WTC11 (cell line): Measurements from ENCODE around the gene CLTCL1. TPM values are rescaled to one million over a fixed set of nuclear protein-coding genes. Genes with fewer than 3 reads are reported as not detected.

Experiments
- ATAC-seq: fragments of 200-7000 bp; cut with Tn5 transposase; 2 replicates; pipeline ENCODE4 v1.10.0; 2021; ENCODE audit warnings: mild to moderate bottlenecking, moderate library complexity
- CTCF ChIA-PET: fragments of 300-600 bp; sonication (Branson Sonifier 250); formaldehyde crosslinking; loops from one replicate; lab custom pipeline; 2021; ENCODE audit warnings: antibody characterized with exemption; lab: Charles Lee
- POLR2A ChIA-PET: fragments of 350-600 bp; sonication (Branson Sonifier 250); formaldehyde crosslinking; loops from one replicate; lab custom pipeline; 2021; ENCODE audit warnings: antibody characterized with exemption; lab: Charles Lee
- DNase-seq: peaks from one replicate; pipeline ENCODE4 v3.0.0; 2021; ENCODE audit warnings: low spot score
- H3K27ac Mint-ChIP-seq: 2 replicates; pipeline ENCODE4 v1.8.0; 2021; ENCODE audit warnings: mixed read lengths
- H3K27me3 Mint-ChIP-seq: 2 replicates; pipeline ENCODE4 v1.8.0; 2021; ENCODE audit warnings: low read depth, mild to moderate bottlenecking, moderate library complexity, mixed read lengths
- H3K36me3 Mint-ChIP-seq: 2 replicates; pipeline ENCODE4 v1.8.0; 2021; ENCODE audit warnings: mixed read lengths
- H3K4me1 Mint-ChIP-seq: 2 replicates; pipeline ENCODE4 v1.8.0; 2022; ENCODE audit warnings: mixed read lengths
- H3K4me3 Mint-ChIP-seq: 2 replicates; pipeline ENCODE4 v1.8.0; 2021; ENCODE audit warnings: mild to moderate bottlenecking, moderate library complexity, mixed read lengths
- H3K9me3 Mint-ChIP-seq: 2 replicates; pipeline ENCODE4 v1.8.0; 2021; ENCODE audit warnings: mixed read lengths
- CREM ChIP-seq: sonication (generic); formaldehyde crosslinking; IDR thresholded peaks from 2 replicates; pipeline ENCODE4 v1.8.1; 2022; ENCODE audit warnings: mild to moderate bottlenecking, missing genetic modification reagents, moderate library complexity
- JAZF1 ChIP-seq: fragments of 250-450 bp; sonication (Bioruptor Pico); IDR thresholded peaks from 2 replicates; pipeline ENCODE4 v1.9.0; 2021; ENCODE audit warnings: moderate library complexity, mild to moderate bottlenecking, inconsistent platforms
- NFYB ChIP-seq: sonication (generic); formaldehyde crosslinking; conservative IDR thresholded peaks from 2 replicates; pipeline ENCODE4 v1.8.0; 2022; ENCODE audit warnings: low read depth, missing genetic modification reagents
- NR1H2 ChIP-seq: sonication (generic); formaldehyde crosslinking; IDR thresholded peaks from 2 replicates; pipeline ENCODE4 v1.9.0; 2021; ENCODE audit warnings: mild to moderate bottlenecking, moderate library complexity, missing genetic modification reagents
- RELA ChIP-seq: sonication (generic); formaldehyde crosslinking; IDR thresholded peaks from 2 replicates; pipeline ENCODE4 v1.8.1; 2022; ENCODE audit warnings: missing genetic modification reagents, mild to moderate bottlenecking, borderline replicate concordance
- SMAD3 ChIP-seq: sonication (generic); formaldehyde crosslinking; IDR thresholded peaks from 2 replicates; pipeline ENCODE4 v1.8.0; 2022; ENCODE audit warnings: missing genetic modification reagents, mild to moderate bottlenecking, borderline replicate concordance
- ZBTB21 ChIP-seq: sonication (generic); formaldehyde crosslinking; IDR thresholded peaks from 2 replicates; pipeline ENCODE4 v1.8.1; 2023; ENCODE audit warnings: mild to moderate bottlenecking, missing genetic modification reagents, borderline replicate concordance
- ZNF138 ChIP-seq: sonication (generic); formaldehyde crosslinking; conservative IDR thresholded peaks from 2 replicates; pipeline ENCODE4 v1.8.1; 2022; ENCODE audit warnings: mild to moderate bottlenecking, moderate library complexity, missing genetic modification reagents
- ZNF219 ChIP-seq: sonication (generic); formaldehyde crosslinking; IDR thresholded peaks from 2 replicates; pipeline ENCODE4 v1.8.0; 2023; ENCODE audit warnings: missing genetic modification reagents, mild to moderate bottlenecking, borderline replicate concordance
- ZNF232 ChIP-seq: sonication (generic); formaldehyde crosslinking; IDR thresholded peaks from 2 replicates; pipeline ENCODE4 v1.8.0; 2022; ENCODE audit warnings: mild to moderate bottlenecking, missing genetic modification reagents
- ZNF263 ChIP-seq: sonication (generic); formaldehyde crosslinking; IDR thresholded peaks from 2 replicates; pipeline ENCODE4 v1.8.1; 2022; ENCODE audit warnings: low read depth, mild to moderate bottlenecking, moderate library complexity, missing genetic modification reagents
- ZNF416 ChIP-seq: fragments of 250-450 bp; sonication (Bioruptor Pico); IDR thresholded peaks from 2 replicates; pipeline ENCODE4 v1.9.0; 2021; ENCODE audit warnings: mild to moderate bottlenecking, inconsistent platforms
- ZNF423 ChIP-seq: fragments of 250-450 bp; sonication (Bioruptor Pico); IDR thresholded peaks from 2 replicates; pipeline ENCODE4 v2.1.2; 2022; ENCODE audit warnings: mild to moderate bottlenecking, moderate library complexity
- total RNA-seq: library from RNA; stranded (reverse); gene quantifications from 3 replicates; pipeline ENCODE4 v1.2.3, GENCODE V29; 2021
- TF ChIP-seq, protein P1 (sequence below): sonication (generic); formaldehyde crosslinking; IDR thresholded peaks from 2 replicates; pipeline ENCODE4 v1.8.1; 2022; ENCODE audit warnings: mild to moderate bottlenecking, missing genetic modification reagents, moderate library complexity, borderline replicate concordance
- TF ChIP-seq, protein P2 (sequence below): sonication (generic); formaldehyde crosslinking; IDR thresholded peaks from 2 replicates; pipeline ENCODE4 v1.8.1; 2023; ENCODE audit warnings: mild to moderate bottlenecking, missing genetic modification reagents, borderline replicate concordance
- TF ChIP-seq, protein P3 (sequence below): sonication (generic); formaldehyde crosslinking; IDR thresholded peaks from 2 replicates; pipeline ENCODE4 v1.8.1; 2022; ENCODE audit warnings: low read depth, mild to moderate bottlenecking, moderate library complexity, missing genetic modification reagents, borderline replicate concordance
- TF ChIP-seq, protein P4 (sequence below): fragments of 250-450 bp; sonication (Bioruptor Pico); IDR thresholded peaks from 2 replicates; pipeline ENCODE4 v1.9.0; 2021; ENCODE audit warnings: mild to moderate bottlenecking
- TF ChIP-seq, protein P5 (sequence below): sonication (generic); formaldehyde crosslinking; IDR thresholded peaks from 2 replicates; pipeline ENCODE4 v1.8.0; 2023; ENCODE audit warnings: mild to moderate bottlenecking, missing genetic modification reagents
- TF ChIP-seq, protein P6 (sequence below): sonication (generic); formaldehyde crosslinking; IDR thresholded peaks from 2 replicates; pipeline ENCODE4 v1.8.0; 2023; ENCODE audit warnings: missing genetic modification reagents, mild to moderate bottlenecking, borderline replicate concordance

The CLTCL1 gene
- total RNA-seq, 1 experiment from 2014 or later, result 15.5 TPM

DNA sequence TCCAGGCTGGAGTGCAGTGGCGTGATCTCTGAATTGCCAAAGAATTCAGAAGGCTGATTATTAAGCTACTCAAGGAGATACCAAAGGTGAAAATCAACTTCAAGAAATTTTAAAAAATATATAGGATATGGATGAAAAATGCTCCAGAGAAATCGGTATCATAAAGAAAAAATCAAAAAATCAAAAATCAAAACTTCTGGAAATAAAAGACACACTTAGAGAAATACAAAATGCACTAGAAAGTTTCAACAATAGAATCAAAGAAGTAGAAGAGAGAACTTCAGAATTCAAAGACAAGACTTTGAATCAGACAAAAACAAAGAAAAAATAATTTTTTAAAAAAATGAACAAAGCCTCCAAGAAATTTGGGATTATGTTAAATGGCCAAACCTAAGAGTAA is 45.6 kb upstream of the CLTCL1 start (continued):
- TF ChIP-seq, protein P1, sequence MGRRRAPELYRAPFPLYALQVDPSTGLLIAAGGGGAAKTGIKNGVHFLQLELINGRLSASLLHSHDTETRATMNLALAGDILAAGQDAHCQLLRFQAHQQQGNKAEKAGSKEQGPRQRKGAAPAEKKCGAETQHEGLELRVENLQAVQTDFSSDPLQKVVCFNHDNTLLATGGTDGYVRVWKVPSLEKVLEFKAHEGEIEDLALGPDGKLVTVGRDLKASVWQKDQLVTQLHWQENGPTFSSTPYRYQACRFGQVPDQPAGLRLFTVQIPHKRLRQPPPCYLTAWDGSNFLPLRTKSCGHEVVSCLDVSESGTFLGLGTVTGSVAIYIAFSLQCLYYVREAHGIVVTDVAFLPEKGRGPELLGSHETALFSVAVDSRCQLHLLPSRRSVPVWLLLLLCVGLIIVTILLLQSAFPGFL (CRISPR knock-in tag), result no peak
- TF ChIP-seq ZNF219, result no peak
- TF ChIP-seq NFYB (CRISPR knock-in tag), result no peak
- TF ChIP-seq, protein P2, sequence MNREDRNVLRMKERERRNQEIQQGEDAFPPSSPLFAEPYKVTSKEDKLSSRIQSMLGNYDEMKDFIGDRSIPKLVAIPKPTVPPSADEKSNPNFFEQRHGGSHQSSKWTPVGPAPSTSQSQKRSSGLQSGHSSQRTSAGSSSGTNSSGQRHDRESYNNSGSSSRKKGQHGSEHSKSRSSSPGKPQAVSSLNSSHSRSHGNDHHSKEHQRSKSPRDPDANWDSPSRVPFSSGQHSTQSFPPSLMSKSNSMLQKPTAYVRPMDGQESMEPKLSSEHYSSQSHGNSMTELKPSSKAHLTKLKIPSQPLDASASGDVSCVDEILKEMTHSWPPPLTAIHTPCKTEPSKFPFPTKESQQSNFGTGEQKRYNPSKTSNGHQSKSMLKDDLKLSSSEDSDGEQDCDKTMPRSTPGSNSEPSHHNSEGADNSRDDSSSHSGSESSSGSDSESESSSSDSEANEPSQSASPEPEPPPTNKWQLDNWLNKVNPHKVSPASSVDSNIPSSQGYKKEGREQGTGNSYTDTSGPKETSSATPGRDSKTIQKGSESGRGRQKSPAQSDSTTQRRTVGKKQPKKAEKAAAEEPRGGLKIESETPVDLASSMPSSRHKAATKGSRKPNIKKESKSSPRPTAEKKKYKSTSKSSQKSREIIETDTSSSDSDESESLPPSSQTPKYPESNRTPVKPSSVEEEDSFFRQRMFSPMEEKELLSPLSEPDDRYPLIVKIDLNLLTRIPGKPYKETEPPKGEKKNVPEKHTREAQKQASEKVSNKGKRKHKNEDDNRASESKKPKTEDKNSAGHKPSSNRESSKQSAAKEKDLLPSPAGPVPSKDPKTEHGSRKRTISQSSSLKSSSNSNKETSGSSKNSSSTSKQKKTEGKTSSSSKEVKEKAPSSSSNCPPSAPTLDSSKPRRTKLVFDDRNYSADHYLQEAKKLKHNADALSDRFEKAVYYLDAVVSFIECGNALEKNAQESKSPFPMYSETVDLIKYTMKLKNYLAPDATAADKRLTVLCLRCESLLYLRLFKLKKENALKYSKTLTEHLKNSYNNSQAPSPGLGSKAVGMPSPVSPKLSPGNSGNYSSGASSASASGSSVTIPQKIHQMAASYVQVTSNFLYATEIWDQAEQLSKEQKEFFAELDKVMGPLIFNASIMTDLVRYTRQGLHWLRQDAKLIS, result no peak
- TF ChIP-seq, protein P3, sequence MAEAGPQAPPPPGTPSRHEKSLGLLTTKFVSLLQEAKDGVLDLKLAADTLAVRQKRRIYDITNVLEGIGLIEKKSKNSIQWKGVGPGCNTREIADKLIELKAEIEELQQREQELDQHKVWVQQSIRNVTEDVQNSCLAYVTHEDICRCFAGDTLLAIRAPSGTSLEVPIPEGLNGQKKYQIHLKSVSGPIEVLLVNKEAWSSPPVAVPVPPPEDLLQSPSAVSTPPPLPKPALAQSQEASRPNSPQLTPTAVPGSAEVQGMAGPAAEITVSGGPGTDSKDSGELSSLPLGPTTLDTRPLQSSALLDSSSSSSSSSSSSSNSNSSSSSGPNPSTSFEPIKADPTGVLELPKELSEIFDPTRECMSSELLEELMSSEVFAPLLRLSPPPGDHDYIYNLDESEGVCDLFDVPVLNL (CRISPR knock-in tag), result no peak

DNA sequence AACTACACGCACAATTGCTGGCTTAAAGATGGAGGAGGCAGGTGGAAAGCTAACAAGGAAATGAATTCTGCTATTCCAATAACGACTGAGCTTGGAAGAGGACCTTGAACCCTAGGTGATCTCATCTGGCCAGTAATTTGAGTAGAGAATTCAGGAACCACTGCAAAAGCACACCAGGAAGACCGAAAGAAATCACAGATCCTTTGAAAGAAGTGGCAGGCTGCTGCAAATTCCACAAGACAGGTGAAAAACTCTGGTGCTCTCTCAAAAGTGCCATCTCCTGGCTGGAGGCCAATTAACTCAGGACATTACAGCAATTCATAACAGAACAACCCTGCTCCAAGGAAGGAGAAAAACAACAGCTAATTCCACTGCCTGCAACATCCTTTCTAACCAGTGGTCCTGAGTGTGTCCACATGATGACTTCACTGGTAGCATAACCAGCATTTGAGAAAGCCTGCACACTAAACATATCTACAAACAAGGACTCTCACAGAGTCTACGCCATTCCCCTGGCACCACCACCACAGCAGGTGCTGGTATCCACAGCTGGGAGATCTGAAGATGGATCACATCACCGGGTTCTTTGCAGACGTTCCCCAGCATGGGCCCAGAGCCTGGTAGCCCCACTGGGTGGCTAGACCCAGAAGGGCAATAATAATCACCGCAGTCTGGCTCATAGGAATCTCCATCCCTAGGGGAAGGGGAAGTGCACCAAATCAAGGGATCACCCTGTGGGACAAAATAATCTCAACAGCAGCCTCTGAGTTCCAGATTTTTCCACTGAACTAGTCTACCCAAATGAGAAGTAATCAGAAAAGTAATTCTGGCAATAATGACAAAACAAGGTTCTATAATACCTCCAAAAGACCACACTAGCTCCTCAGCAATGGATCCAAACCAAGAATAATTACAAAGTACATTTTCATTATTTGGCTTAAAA is 44.9 kb upstream of the CLTCL1 start:
- H3K4me1 Mint-ChIP-seq, result no peaks in the 10 kb centered on the region
- POLR2A ChIA-PET, result no interaction called here
- no peaks in the 10 kb centered on the region for H3K27me3 Mint-ChIP-seq
- H3K27ac Mint-ChIP-seq, result no peak overlapping the region
- H3K9me3 Mint-ChIP-seq, result 0 out of 2 replicates have a peak, but pooled peaks cover 10% of the 10 kb centered on the region
- ATAC-seq (no peak), DNase-seq (no peak)
- peaks cover 73% of the 10 kb centered on the region for H3K36me3 Mint-ChIP-seq
- no peak overlapping the region for H3K4me3 Mint-ChIP-seq
- CTCF ChIA-PET, result interaction anchor here (2.9 kb wide), 1 partner anchor 36 kb away, joined by 9 read pairs; no protein-coding TSS in a partner anchor
- TF ChIP-seq, protein P4, sequence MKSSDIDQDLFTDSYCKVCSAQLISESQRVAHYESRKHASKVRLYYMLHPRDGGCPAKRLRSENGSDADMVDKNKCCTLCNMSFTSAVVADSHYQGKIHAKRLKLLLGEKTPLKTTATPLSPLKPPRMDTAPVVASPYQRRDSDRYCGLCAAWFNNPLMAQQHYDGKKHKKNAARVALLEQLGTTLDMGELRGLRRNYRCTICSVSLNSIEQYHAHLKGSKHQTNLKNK, result no peak
- no peak for TF ChIP-seq CREM (CRISPR knock-in tag)
- TF ChIP-seq SMAD3 (CRISPR knock-in tag), result no peak
- TF ChIP-seq ZBTB21, result no peak
- TF ChIP-seq ZNF423 (CRISPR knock-in tag), result no peak
- no peak for TF ChIP-seq JAZF1 (CRISPR knock-in tag)
- TF ChIP-seq RELA (CRISPR knock-in tag), result no peak
- TF ChIP-seq ZNF263, result no peak
- TF ChIP-seq ZNF416 (CRISPR knock-in tag), result no peak
- TF ChIP-seq, protein P5, sequence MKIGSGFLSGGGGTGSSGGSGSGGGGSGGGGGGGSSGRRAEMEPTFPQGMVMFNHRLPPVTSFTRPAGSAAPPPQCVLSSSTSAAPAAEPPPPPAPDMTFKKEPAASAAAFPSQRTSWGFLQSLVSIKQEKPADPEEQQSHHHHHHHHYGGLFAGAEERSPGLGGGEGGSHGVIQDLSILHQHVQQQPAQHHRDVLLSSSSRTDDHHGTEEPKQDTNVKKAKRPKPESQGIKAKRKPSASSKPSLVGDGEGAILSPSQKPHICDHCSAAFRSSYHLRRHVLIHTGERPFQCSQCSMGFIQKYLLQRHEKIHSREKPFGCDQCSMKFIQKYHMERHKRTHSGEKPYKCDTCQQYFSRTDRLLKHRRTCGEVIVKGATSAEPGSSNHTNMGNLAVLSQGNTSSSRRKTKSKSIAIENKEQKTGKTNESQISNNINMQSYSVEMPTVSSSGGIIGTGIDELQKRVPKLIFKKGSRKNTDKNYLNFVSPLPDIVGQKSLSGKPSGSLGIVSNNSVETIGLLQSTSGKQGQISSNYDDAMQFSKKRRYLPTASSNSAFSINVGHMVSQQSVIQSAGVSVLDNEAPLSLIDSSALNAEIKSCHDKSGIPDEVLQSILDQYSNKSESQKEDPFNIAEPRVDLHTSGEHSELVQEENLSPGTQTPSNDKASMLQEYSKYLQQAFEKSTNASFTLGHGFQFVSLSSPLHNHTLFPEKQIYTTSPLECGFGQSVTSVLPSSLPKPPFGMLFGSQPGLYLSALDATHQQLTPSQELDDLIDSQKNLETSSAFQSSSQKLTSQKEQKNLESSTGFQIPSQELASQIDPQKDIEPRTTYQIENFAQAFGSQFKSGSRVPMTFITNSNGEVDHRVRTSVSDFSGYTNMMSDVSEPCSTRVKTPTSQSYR (CRISPR knock-in tag), result no peak
- TF ChIP-seq, protein P6, sequence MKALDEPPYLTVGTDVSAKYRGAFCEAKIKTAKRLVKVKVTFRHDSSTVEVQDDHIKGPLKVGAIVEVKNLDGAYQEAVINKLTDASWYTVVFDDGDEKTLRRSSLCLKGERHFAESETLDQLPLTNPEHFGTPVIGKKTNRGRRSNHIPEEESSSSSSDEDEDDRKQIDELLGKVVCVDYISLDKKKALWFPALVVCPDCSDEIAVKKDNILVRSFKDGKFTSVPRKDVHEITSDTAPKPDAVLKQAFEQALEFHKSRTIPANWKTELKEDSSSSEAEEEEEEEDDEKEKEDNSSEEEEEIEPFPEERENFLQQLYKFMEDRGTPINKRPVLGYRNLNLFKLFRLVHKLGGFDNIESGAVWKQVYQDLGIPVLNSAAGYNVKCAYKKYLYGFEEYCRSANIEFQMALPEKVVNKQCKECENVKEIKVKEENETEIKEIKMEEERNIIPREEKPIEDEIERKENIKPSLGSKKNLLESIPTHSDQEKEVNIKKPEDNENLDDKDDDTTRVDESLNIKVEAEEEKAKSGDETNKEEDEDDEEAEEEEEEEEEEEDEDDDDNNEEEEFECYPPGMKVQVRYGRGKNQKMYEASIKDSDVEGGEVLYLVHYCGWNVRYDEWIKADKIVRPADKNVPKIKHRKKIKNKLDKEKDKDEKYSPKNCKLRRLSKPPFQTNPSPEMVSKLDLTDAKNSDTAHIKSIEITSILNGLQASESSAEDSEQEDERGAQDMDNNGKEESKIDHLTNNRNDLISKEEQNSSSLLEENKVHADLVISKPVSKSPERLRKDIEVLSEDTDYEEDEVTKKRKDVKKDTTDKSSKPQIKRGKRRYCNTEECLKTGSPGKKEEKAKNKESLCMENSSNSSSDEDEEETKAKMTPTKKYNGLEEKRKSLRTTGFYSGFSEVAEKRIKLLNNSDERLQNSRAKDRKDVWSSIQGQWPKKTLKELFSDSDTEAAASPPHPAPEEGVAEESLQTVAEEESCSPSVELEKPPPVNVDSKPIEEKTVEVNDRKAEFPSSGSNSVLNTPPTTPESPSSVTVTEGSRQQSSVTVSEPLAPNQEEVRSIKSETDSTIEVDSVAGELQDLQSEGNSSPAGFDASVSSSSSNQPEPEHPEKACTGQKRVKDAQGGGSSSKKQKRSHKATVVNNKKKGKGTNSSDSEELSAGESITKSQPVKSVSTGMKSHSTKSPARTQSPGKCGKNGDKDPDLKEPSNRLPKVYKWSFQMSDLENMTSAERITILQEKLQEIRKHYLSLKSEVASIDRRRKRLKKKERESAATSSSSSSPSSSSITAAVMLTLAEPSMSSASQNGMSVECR (CRISPR knock-in tag), result no peak
- no peak for TF ChIP-seq ZNF232 (CRISPR knock-in tag)
- no peak for TF ChIP-seq NR1H2 (CRISPR knock-in tag)
- TF ChIP-seq ZNF138 (CRISPR knock-in tag), result no peak
